GM23338 (cell line): ENCODE results near the gene PTPN7. TPM values are rescaled to one million over a fixed set of nuclear protein-coding genes. Genes with fewer than 3 reads are reported as not detected.

Source experiments
- CREB1 ChIP-seq: fragments of 250-450 bp; sonication (Bioruptor Pico); IDR thresholded peaks from 2 replicates; pipeline ENCODE4 v1.5.0; 2020; ENCODE audit warnings: low read depth, mild to moderate bottlenecking, moderate library complexity
- EZH2phosphoT487 ChIP-seq: fragments of 200-600 bp; sonication (generic); IDR thresholded peaks from one replicate; pipeline ENCODE4 v1.8.1; 2018; ENCODE audit warnings: antibody characterized with exemption; ENCODE audit not compliant: unreplicated experiment
- STAT1 ChIP-seq: IDR thresholded peaks from one replicate; pipeline ENCODE4 v1.6.1; 2016; ENCODE audit warnings: antibody characterized with exemption; ENCODE audit not compliant: unreplicated experiment
- ZNF114 ChIP-seq: fragments of 250-450 bp; sonication (Bioruptor Pico); IDR thresholded peaks from 2 replicates; pipeline ENCODE4 v1.5.0; 2020; ENCODE audit warnings: mild to moderate bottlenecking, moderate library complexity
- ZNF331 ChIP-seq: fragments of 250-450 bp; sonication (Bioruptor Pico); IDR thresholded peaks from 2 replicates; pipeline ENCODE4 v1.5.0; 2020; ENCODE audit warnings: low read depth, mild to moderate bottlenecking, moderate library complexity
- polyA plus RNA-seq: library from polyadenylated mRNA; unstranded; fragments of >200 nt; fragmentation: Nextera tagmentation; extraction: Ambion mirVana; gene quantifications from 2 replicates; pipeline ENCODE4 v1.2.1, GENCODE V29; 2016
- total RNA-seq: library from RNA; depleted of rRNA; stranded (reverse); fragments of >200 nt; shearing (Covaris generic); gene quantifications from 2 replicates; pipeline ENCODE4 v1.2.3, GENCODE V29; 2014
- TF ChIP-seq, protein P1 (sequence below): fragments of 250-450 bp; sonication (Bioruptor Pico); IDR thresholded peaks from 2 replicates; pipeline ENCODE4 v1.5.0; 2020; ENCODE audit warnings: mild to moderate bottlenecking, moderate library complexity
- TF ChIP-seq, protein P2 (sequence below), 2 experiments: fragments of 200-600 bp in 1 of 2; sonication (generic) in 1 of 2; conservative IDR thresholded peaks; 2 replicates each; pipeline versions ENCODE4 v1.5.1 to v1.6.1; 2016 to 2017; ENCODE audit warnings: antibody characterized with exemption in 2 of 2, low read depth in 2 of 2, mild to moderate bottlenecking in 2 of 2, moderate library complexity in 1 of 2

PTPN7 gene
- total and polyA plus RNA-seq, 2 experiments from 2014 or later, result not detected

DNA sequence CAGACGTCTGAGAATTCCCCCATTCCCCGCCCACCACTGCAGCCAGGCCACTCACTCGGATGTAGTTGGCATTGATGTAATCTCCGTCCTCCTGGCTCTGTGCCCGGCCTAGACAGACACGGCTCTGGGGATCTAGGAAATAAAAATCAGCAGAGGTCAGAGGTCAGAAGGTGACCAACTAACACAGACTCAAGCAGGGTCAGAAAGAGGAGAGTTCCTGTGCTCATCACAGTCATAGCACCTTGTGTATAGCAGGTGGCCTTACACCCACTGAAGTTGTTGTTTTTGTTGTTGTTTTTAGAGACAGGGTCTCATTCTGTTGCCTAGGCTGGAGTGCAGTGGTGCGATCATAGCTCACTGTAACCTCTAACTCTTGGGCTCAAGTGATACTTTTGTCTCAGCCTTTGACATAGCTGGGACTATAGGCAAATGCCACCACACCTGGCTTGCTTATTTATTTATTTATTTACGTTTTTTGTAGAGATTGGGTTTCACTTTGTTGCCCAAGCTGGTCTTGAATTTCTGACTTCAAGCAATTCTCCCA is 4.9 kb downstream of the PTPN7 start (continued):
- TF ChIP-seq, protein P1, sequence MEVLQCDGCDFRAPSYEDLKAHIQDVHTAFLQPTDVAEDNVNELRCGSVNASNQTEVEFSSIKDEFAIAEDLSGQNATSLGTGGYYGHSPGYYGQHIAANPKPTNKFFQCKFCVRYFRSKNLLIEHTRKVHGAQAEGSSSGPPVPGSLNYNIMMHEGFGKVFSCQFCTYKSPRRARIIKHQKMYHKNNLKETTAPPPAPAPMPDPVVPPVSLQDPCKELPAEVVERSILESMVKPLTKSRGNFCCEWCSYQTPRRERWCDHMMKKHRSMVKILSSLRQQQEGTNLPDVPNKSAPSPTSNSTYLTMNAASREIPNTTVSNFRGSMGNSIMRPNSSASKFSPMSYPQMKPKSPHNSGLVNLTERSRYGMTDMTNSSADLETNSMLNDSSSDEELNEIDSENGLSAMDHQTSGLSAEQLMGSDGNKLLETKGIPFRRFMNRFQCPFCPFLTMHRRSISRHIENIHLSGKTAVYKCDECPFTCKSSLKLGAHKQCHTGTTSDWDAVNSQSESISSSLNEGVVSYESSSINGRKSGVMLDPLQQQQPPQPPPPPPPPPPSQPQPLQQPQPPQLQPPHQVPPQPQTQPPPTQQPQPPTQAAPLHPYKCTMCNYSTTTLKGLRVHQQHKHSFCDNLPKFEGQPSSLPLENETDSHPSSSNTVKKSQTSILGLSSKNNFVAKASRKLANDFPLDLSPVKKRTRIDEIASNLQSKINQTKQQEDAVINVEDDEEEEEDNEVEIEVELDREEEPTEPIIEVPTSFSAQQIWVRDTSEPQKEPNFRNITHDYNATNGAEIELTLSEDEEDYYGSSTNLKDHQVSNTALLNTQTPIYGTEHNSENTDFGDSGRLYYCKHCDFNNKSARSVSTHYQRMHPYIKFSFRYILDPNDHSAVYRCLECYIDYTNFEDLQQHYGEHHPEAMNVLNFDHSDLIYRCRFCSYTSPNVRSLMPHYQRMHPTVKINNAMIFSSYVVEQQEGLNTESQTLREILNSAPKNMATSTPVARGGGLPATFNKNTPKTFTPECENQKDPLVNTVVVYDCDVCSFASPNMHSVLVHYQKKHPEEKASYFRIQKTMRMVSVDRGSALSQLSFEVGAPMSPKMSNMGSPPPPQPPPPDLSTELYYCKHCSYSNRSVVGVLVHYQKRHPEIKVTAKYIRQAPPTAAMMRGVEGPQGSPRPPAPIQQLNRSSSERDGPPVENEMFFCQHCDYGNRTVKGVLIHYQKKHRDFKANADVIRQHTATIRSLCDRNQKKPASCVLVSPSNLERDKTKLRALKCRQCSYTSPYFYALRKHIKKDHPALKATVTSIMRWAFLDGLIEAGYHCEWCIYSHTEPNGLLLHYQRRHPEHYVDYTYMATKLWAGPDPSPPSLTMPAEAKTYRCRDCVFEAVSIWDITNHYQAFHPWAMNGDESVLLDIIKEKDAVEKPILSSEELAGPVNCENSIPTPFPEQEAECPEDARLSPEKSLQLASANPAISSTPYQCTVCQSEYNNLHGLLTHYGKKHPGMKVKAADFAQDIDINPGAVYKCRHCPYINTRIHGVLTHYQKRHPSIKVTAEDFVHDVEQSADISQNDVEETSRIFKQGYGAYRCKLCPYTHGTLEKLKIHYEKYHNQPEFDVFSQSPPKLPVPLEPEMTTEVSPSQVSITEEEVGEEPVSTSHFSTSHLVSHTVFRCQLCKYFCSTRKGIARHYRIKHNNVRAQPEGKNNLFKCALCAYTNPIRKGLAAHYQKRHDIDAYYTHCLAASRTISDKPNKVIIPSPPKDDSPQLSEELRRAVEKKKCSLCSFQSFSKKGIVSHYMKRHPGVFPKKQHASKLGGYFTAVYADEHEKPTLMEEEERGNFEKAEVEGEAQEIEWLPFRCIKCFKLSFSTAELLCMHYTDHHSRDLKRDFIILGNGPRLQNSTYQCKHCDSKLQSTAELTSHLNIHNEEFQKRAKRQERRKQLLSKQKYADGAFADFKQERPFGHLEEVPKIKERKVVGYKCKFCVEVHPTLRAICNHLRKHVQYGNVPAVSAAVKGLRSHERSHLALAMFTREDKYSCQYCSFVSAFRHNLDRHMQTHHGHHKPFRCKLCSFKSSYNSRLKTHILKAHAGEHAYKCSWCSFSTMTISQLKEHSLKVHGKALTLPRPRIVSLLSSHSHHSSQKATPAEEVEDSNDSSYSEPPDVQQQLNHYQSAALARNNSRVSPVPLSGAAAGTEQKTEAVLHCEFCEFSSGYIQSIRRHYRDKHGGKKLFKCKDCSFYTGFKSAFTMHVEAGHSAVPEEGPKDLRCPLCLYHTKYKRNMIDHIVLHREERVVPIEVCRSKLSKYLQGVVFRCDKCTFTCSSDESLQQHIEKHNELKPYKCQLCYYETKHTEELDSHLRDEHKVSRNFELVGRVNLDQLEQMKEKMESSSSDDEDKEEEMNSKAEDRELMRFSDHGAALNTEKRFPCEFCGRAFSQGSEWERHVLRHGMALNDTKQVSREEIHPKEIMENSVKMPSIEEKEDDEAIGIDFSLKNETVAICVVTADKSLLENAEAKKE (CRISPR knock-in tag), result no peak
- TF ChIP-seq STAT1 (no peak), ZNF331 (CRISPR knock-in tag) (no peak), EZH2phosphoT487 (no peak), ZNF114 (CRISPR knock-in tag) (no peak), CREB1 (CRISPR knock-in tag) (no peak)
- TF ChIP-seq, protein P2, sequence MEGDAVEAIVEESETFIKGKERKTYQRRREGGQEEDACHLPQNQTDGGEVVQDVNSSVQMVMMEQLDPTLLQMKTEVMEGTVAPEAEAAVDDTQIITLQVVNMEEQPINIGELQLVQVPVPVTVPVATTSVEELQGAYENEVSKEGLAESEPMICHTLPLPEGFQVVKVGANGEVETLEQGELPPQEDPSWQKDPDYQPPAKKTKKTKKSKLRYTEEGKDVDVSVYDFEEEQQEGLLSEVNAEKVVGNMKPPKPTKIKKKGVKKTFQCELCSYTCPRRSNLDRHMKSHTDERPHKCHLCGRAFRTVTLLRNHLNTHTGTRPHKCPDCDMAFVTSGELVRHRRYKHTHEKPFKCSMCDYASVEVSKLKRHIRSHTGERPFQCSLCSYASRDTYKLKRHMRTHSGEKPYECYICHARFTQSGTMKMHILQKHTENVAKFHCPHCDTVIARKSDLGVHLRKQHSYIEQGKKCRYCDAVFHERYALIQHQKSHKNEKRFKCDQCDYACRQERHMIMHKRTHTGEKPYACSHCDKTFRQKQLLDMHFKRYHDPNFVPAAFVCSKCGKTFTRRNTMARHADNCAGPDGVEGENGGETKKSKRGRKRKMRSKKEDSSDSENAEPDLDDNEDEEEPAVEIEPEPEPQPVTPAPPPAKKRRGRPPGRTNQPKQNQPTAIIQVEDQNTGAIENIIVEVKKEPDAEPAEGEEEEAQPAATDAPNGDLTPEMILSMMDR (conservative IDR thresholded peaks at IDR 0.05; ENCODE audit: low read depth in 2 of 2), result no peak
